GM20431 (cell line): ENCODE results near the gene VPS37D.

Experiments
- in situ Hi-C: fragments of 300-500 bp; cut with MseI, MboI; formaldehyde crosslinking; loops from one replicate; pipeline ENCODE4 v1.15.0; 2020; ENCODE audit warnings: low sequenced_read_pairs; ENCODE audit not compliant: unreplicated experiment

The VPS37D gene

DNA sequence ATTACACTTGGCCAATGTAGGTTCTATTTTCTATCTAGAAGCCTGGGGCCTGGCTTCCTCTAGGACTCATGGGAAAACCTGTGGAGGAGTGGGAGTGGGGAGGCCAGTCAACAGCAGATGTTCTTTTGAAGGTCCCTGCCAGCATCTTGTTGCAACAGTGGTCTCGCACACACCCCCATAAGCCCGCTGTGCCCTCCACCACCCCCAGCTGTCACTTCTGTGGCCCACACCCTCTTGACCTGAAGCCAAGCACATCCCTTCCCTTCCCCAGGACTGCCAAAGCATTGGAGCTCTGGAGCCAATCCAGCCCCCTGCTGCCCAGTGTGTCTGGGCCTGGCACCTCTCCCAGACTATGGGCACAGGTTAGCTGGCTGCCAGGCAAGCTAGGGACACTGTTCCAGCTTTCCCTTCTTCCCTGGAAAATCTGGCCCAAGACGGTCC, 53.8 kb downstream of the VPS37D start:
- in situ Hi-C loops: no loop called here
